ENCODE data around the gene FAM237B.
"Not testable (repeated sequence)": the region's sequence is repeated elsewhere in the genome, so short reads cannot be mapped to it uniquely, and the experiment has no call there.

The FAM237B gene

GRCh38 chr7:90320801-90321494 lies at the start of gene FAM237B:
TSS of gene FAM237B (minus strand) at chr7:90321304. CDS start at chr7:90319748, 1,556 bp downstream.
- peak; percentile 60 for DNase-seq (ENCODE audit: low read depth, low spot score)

- DNase-seq (ENCODE audit: low read depth, low spot score): no peak
Observed at GRCh38 chr7:90351987-90352386, 30.9 kb upstream of the FAM237B start.

- DNase-seq (ENCODE audit: low read depth, low spot score): not testable (repeated sequence)
Observed at GRCh38 chr7:90350032-90350431, 28.9 kb upstream of the FAM237B start.

- DNase-seq (ENCODE audit: low read depth, low spot score): no peak
Observed at GRCh38 chr7:90349305-90349704, 28.2 kb upstream of the FAM237B start.

GRCh38 chr7:90347759-90348158 lies 26.7 kb upstream of the FAM237B start:
- DNase-seq (ENCODE audit: low read depth, low spot score): no peak

GRCh38 chr7:90346336-90347125 lies 25.4 kb upstream of the FAM237B start, which contains the start of gene GTPBP10:
TSS of gene GTPBP10 (plus strand) at chr7:90346716. CDS start at chr7:90346742, 26 bp downstream.
- peak; percentile 99 for DNase-seq (ENCODE audit: low read depth, low spot score)

GRCh38 chr7:90345595-90346335 lies 24.7 kb upstream of the FAM237B start:
- DNase-seq (ENCODE audit: low read depth, low spot score): peak; percentile 43

- DNase-seq (ENCODE audit: low read depth, low spot score): no peak
Observed at GRCh38 chr7:90345016-90345415, 23.9 kb upstream of the FAM237B start.

GRCh38 chr7:90337106-90337505 lies 16.0 kb upstream of the FAM237B start:
- DNase-seq (ENCODE audit: low read depth, low spot score): peak; percentile 50

- not testable (repeated sequence) for DNase-seq (ENCODE audit: low read depth, low spot score)
Observed at GRCh38 chr7:90334926-90335325, 13.8 kb upstream of the FAM237B start.

GRCh38 chr7:90334193-90334843 lies 13.2 kb upstream of the FAM237B start:
- no peak for DNase-seq (ENCODE audit: low read depth, low spot score)

- no peak for DNase-seq (ENCODE audit: low read depth, low spot score)
Observed at GRCh38 chr7:90326500-90326899, 5.4 kb upstream of the FAM237B start.

GRCh38 chr7:90322837-90323236 lies 1.7 kb upstream of the FAM237B start:
- no peak for DNase-seq (ENCODE audit: low read depth, low spot score)

GRCh38 chr7:90320418-90320800 lies 695 bp downstream of the FAM237B start:
- no peak for DNase-seq (ENCODE audit: low read depth, low spot score)

- no peak for DNase-seq (ENCODE audit: low read depth, low spot score)
Observed at GRCh38 chr7:90320014-90320413, 1.1 kb downstream of the FAM237B start.

GRCh38 chr7:90313907-90314306 lies 7.2 kb downstream of the FAM237B start:
- DNase-seq (ENCODE audit: low read depth, low spot score): no peak

GRCh38 chr7:90312745-90313144 lies 8.4 kb downstream of the FAM237B start:
- DNase-seq (ENCODE audit: low read depth, low spot score): peak; percentile 8

- DNase-seq (ENCODE audit: low read depth, low spot score): no peak
Observed at GRCh38 chr7:90311175-90311574, 9.9 kb downstream of the FAM237B start.

GRCh38 chr7:90309872-90310271 lies 11.2 kb downstream of the FAM237B start:
- no peak for DNase-seq (ENCODE audit: low read depth, low spot score)

- no peak for DNase-seq (ENCODE audit: low read depth, low spot score)
Observed at GRCh38 chr7:90303241-90303640, 17.9 kb downstream of the FAM237B start.

- peak; percentile 50 for DNase-seq (ENCODE audit: low read depth, low spot score)
Observed at GRCh38 chr7:90298145-90299038, 22.7 kb downstream of the FAM237B start.
